HG03460 (cell line): ENCODE results near the gene ZYX.
"Not testable (repeated sequence)": the region's sequence is repeated elsewhere in the genome, so short reads cannot be mapped to it uniquely, and the experiment has no call there.

Experiments used
- ATAC-seq: cut with Tn5 transposase; IDR thresholded peaks from one replicate; pipeline ENCODE4 v1.9.1; 2021; ENCODE audit not compliant: unreplicated experiment

ZYX gene

DNA sequence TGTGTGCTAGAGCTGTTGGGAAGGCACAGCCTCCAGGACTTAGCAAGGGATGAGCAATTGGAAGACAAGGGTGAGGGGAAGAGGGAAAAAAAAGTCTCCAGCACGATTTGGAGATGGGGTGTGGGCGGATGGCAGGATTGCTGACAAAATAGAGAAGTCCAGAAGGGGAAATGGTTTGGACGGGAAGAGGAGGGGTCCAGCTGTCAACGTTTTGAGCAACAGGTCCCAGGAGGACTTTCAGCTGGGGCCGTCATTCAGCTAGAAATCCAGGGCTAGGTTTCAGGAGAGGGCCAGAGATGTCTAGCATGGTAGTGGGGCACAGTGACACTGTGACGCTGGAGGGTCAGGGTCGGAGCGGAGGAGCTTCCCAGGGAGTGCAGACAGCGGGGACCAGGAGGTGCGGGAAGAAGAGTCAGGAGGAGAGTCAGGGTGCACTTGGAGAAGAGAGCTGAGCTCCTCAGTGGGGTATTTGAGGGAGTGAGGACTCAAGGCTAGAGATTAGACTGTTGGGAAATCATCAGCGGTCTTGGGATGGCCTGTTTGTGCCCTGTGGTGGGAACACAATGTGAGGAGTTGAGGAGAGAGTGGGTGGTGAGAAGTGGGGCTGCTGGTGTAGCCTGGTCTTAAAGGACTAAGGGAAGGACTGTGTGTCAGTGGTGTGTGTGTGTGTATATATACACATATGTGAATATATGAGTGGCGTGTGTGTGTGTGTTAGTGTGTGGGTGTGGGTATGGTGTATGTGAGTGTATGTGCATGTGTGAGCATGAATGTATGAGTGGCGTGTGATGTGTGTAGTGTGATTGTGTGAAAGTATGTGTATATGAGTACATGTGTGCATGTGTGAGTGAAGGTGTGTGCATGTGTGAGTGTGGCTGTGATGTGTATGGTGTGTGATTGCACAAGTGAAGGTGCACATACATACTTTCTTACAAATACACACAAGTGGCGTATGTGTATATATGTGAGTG lies 3.8 kb downstream of the ZYX start:
- no peak for ATAC-seq

GRCh38 chr7:143385891-143386781 lies 5.0 kb downstream of the ZYX start:
- no peak for ATAC-seq

- ATAC-seq = no peak
Observed at GRCh38 chr7:143387156-143387975, 6.2 kb downstream of the ZYX start.

DNA sequence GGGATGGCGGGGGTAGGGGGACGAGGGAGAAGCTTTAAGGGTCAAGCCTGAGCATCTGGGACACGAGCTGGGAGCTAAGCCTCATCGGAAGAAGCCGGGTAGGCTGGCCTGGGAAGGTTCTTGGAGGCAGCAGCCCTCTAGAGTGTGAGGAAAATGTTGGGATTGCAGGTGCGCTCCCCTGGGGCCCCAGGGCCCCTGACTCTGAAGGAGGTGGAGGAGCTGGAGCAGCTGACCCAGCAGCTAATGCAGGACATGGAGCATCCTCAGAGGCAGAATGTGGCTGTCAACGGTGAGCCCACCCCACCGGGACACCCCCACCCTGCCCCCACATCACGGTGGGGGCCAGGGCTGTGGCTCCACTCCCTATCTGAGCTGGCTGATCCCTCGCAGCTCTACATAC lies 6.9 kb downstream of the ZYX start:
- ATAC-seq = no peak

- no peak for ATAC-seq
Observed at GRCh38 chr7:143388491-143389101, 7.5 kb downstream of the ZYX start.

GRCh38 chr7:143389316-143390103 lies 8.4 kb downstream of the ZYX start:
- ATAC-seq = no peak

DNA sequence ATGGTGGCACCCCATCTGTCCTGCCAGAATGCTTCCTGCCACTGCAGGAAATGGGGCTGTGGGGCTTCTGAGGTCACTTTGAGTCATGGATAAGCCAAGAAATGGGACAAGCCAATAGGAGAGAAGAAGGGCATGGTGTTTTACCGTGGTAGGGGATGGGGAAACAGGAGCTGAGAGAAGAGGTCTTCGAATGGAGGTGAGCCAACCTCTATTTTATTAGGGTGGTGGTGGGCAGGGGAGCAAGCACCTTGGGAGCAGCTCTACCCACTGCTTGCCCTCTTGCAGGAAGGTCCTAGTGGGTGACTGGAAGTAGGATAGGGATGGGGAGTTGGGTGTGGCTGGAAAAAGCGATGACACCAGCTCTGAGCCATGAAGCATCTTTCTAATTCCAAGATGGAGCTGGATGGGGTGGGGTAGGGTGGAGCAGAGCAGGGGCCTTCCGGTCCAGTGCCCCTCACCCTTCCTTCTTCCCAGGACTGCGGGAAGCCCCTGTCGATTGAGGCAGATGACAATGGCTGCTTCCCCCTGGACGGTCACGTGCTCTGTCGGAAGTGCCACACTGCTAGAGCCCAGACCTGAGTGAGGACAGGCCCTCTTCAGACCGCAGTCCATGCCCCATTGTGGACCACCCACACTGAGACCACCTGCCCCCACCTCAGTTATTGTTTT lies 9.1 kb downstream of the ZYX start:
- no peak for ATAC-seq

- no peak for ATAC-seq
Observed at GRCh38 chr7:143390773-143391317, 9.7 kb downstream of the ZYX start.

GRCh38 chr7:143391462-143392404 lies 10.6 kb downstream of the ZYX start:
- ATAC-seq = no peak

DNA sequence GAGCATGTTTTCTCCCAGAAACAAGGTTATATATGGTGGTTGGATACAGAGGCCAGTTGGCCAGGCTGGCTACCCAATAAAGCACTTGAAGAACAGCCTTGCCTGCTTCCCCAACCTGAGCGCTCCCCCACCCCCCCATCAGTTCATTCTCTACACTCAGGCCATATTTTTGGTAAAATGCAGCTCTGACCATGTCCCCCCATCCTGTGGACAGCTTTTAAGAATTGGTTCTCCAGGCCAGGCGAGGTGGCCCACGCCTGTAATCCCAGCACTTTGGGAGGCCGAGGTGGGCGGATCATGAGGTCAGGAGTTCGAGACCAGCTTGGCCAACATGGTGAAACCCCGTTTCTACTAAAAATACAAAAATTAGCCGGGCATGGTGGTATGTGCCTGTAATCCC lies 11.3 kb downstream of the ZYX start:
- ATAC-seq = not testable (repeated sequence)

DNA sequence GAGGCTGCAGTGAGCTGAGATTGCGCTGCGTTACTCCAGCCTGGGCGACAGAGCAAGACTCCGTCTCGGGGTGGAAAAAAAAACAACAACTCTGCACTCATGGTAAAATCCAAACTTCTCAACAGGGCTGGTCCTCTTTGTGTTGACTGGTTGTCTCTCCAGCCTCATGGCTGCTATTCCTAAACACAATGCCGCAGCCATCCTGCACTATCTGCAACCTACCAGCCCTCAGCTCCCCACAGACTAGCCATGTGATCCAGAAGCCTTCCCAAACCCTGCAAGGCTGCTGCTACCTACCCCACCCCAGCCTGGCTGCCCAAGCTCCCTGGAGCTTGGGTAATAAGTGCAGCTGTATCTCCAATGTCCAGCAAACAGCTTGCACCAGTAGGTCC lies 11.7 kb downstream of the ZYX start:
- ATAC-seq = no peak

DNA sequence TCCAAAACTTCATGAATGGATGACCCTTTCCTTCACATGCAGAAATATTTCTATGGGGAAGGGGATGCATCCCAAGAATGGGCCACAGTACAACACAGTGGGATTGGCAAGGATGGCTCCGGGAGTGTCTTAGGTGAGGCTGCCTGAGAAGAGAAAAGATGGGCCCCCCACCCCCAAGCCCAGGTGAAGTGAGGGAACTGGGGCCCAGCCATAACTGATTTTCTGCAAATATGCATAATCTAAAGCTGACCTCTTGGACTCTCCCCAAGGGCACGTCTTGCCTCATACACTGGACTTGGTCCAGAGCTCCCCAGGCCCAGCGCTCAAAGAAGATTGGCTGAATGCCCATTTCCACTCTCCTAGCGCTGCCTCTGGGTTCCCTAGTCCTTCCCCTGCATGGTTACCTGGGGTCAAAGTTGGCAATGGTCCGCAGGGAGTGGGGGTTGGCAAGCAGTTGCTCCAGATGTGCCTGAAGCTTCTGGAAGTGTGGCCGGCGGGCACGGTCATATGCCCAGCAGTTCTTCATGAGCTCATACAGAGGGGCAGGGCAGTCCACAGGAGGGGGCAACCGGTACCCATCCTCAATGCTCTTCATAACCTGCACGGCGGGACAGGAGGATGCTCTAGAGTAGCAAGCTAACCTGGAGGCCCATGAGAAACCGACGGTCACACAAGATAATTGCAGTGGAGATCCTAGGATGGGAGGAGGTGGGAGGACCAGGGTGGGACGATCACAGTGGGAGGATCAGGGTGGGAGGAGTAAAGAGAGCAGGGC lies 12.3 kb downstream of the ZYX start:
- no peak for ATAC-seq

- no peak for ATAC-seq
Observed at GRCh38 chr7:143394068-143394467, 12.9 kb downstream of the ZYX start.

- ATAC-seq = no peak
Observed at GRCh38 chr7:143394777-143395176, 13.6 kb downstream of the ZYX start.

GRCh38 chr7:143395187-143396149 lies 14.3 kb downstream of the ZYX start:
- no peak for ATAC-seq

DNA sequence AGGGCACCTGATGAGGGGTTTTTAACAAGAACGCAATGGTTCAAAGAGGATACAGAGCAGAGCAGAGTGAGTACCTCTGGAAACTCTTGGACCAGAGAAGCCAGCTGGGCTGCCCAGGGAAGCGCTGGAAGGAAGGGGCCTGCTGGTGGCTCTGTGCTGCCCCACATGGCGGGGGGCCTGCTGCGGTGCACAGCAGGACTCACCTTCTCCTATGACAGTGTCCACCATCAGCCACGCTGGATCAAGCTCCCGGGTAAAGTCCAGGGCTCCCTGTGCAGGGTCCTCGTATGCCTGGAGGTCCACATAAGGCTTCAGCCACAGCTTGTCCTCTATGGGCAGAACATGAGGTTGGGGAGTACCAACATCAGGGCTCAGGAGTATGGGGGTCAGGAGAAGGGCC lies 15.0 kb downstream of the ZYX start:
- ATAC-seq = no peak
